GM23248 (cell line): ENCODE results near the gene FAM90A1. TPM values are rescaled to one million over a fixed set of nuclear protein-coding genes. Genes with fewer than 3 reads are reported as not detected.
"Not testable (repeated sequence)": the region's sequence is repeated elsewhere in the genome, so short reads cannot be mapped to it uniquely, and the experiment has no call there.

Experiments used
- DNase-seq: peaks from one replicate; pipeline ENCODE4 v3.0.0-alpha.2; 2015
- H2AFZ ChIP-seq: fragments of 200-600 bp; sonication (generic); 2 replicates; pipeline ENCODE4 v1.6.1; 2016; ENCODE audit warnings: antibody characterized with exemption
- H3F3A ChIP-seq: fragments of 200-600 bp; sonication (generic); 2 replicates; pipeline ENCODE4 v1.6.1; 2016; ENCODE audit warnings: mild to moderate bottlenecking, antibody characterized with exemption, mixed run types; ENCODE audit not compliant: insufficient read depth
- H3K27ac ChIP-seq: fragments of 200-600 bp; sonication (generic); 2 replicates; pipeline ENCODE4 v1.5.1; 2016; ENCODE audit warnings: mild to moderate bottlenecking
- H3K27me3 ChIP-seq: fragments of 200-600 bp; sonication (generic); replicated peaks from 2 replicates; pipeline ENCODE4 v1.6.1; 2016; ENCODE audit warnings: mild to moderate bottlenecking; ENCODE audit not compliant: insufficient read depth
- H3K36me3 ChIP-seq: fragments of 200-600 bp; sonication (generic); 2 replicates; pipeline ENCODE4 v1.6.1; 2016; ENCODE audit warnings: low read depth, mild to moderate bottlenecking
- H3K4me1 ChIP-seq: fragments of 200-600 bp; sonication (generic); 2 replicates; pipeline ENCODE4 v1.6.1; 2016; ENCODE audit warnings: mild to moderate bottlenecking; ENCODE audit not compliant: insufficient read depth
- H3K4me2 ChIP-seq: fragments of 200-600 bp; sonication (generic); one replicate; pipeline ENCODE4 v1.6.1; 2016; ENCODE audit warnings: mild to moderate bottlenecking; ENCODE audit not compliant: unreplicated experiment
- H3K4me3 ChIP-seq: fragments of 200-600 bp; sonication (generic); 2 replicates; pipeline ENCODE4 v1.5.1; 2016; ENCODE audit warnings: mild to moderate bottlenecking
- H3K79me2 ChIP-seq: fragments of 200-600 bp; sonication (generic); 2 replicates; pipeline ENCODE4 v1.6.1; 2016; ENCODE audit warnings: mild to moderate bottlenecking; ENCODE audit not compliant: insufficient read depth
- H3K9ac ChIP-seq: fragments of 200-600 bp; sonication (generic); 2 replicates; pipeline ENCODE4 v1.6.1; 2016; ENCODE audit warnings: mild to moderate bottlenecking
- H3K9me2 ChIP-seq: fragments of 200-600 bp; sonication (generic); 2 replicates; pipeline ENCODE4 v1.6.1; 2016; ENCODE audit warnings: mixed run types, mild to moderate bottlenecking, moderate library complexity; ENCODE audit not compliant: insufficient read depth
- H3K9me3 ChIP-seq: fragments of 200-600 bp; sonication (generic); one replicate; pipeline ENCODE4 v1.6.1; 2017; ENCODE audit warnings: low read depth
- H4K20me1 ChIP-seq: fragments of 200-600 bp; sonication (generic); 2 replicates; pipeline ENCODE4 v1.6.0; 2016; ENCODE audit not compliant: insufficient read depth
- WGBS, 2 experiments: methylation state at CpG; one replicate each; pipeline ENCODE4 v1.1.6; 2015 to 2017; ENCODE audit warnings: low lambda C conversion rate in 2 of 2, low coverage in 1 of 2; ENCODE audit errors: missing lambda C conversion rate in 2 of 2; 5-methylcytosine and 5-hydroxymethylcytosine counted together
- in situ Hi-C: fragments of 300-500 bp; cut with MboI; formaldehyde crosslinking; loops from 2 replicates; pipeline ENCODE4 v1.15.0; 2020
- polyA plus RNA-seq: library from polyadenylated mRNA; unstranded; fragments of >200 nt; fragmentation: Nextera tagmentation; extraction: Ambion mirVana; gene quantifications from 2 replicates; pipeline ENCODE4 v1.2.1, GENCODE V29; 2016
- total RNA-seq: library from RNA; depleted of rRNA; stranded (reverse); fragments of >200 nt; shearing (Covaris generic); gene quantifications from 2 replicates; pipeline ENCODE4 v1.2.3, GENCODE V29; 2014

The FAM90A1 gene
- total and polyA plus RNA-seq, 2 experiments from 2014 or later = 0.24 TPM; not detected in 1

- H3K9me2 ChIP-seq, H3K9ac ChIP-seq, H3K79me2 ChIP-seq, H3K27me3 ChIP-seq, H2AFZ ChIP-seq, H3K4me3 ChIP-seq, H3K36me3 ChIP-seq, H3F3A ChIP-seq, H3K9me3 ChIP-seq, H4K20me1 ChIP-seq: not testable (repeated sequence)
- Histone ChIP-seq H3K27ac (peak overlapping the region; percentile 47), H3K4me1 (peaks cover 15% of the 10 kb centered on the region), H3K4me2 (peak overlapping the region; percentile 23)
- peak; percentile 54 for DNase-seq
- in situ Hi-C loops = loop anchor here (10.0 kb wide), 1 partner anchor 127 kb away; no protein-coding TSS in a partner anchor
- WGBS, 2 experiments = 37 to 41% methylated on average over 21 to 22 of the region's 22 CpGs
Observed at GRCh38 chr12:8231666-8232608, 4.5 kb upstream of the FAM90A1 start.

GRCh38 chr12:8231049-8231448 lies 3.6 kb upstream of the FAM90A1 start:
- in situ Hi-C loops = loop anchor here (10.0 kb wide), 1 partner anchor 126 kb away; no protein-coding TSS in a partner anchor
- not testable (repeated sequence) for H3K9me2 ChIP-seq

GRCh38 chr12:8229486-8229885 lies 2.1 kb upstream of the FAM90A1 start:
- H3K4me2 ChIP-seq, H3K27me3 ChIP-seq, H3K36me3 ChIP-seq, DNase-seq, H2AFZ ChIP-seq, H3K79me2 ChIP-seq, H3K9me2 ChIP-seq, H3F3A ChIP-seq, in situ Hi-C loops, H3K27ac ChIP-seq, H4K20me1 ChIP-seq, H3K4me1 ChIP-seq, H3K9me3 ChIP-seq, H3K4me3 ChIP-seq, H3K9ac ChIP-seq: not testable (repeated sequence)
- WGBS, 2 experiments = 59 to 65% methylated on average over 7 of the region's 7 CpGs

More at GRCh38 chr12:8231049-8231448, 3.6 kb upstream of the FAM90A1 start:
- not testable (repeated sequence) for H3K4me2 ChIP-seq, H3F3A ChIP-seq, DNase-seq, H3K36me3 ChIP-seq, H3K79me2 ChIP-seq, H2AFZ ChIP-seq, H3K9ac ChIP-seq, H3K27ac ChIP-seq, H4K20me1 ChIP-seq, H3K27me3 ChIP-seq, H3K4me3 ChIP-seq, H3K9me3 ChIP-seq, H3K4me1 ChIP-seq
- WGBS, 2 experiments = 41% methylated on average over 5 of the region's 5 CpGs

- WGBS, 2 experiments = 84 to 86% methylated on average over 11 of the region's 11 CpGs
- H3K4me1 ChIP-seq, H3K9me3 ChIP-seq, H3K4me3 ChIP-seq, H4K20me1 ChIP-seq, in situ Hi-C loops, DNase-seq, H3K36me3 ChIP-seq, H3K9ac ChIP-seq, H3K27me3 ChIP-seq, H3K27ac ChIP-seq, H3K79me2 ChIP-seq, H3F3A ChIP-seq, H3K9me2 ChIP-seq, H3K4me2 ChIP-seq, H2AFZ ChIP-seq: not testable (repeated sequence)
Observed at GRCh38 chr12:8228607-8229006, 1.2 kb upstream of the FAM90A1 start.

- in situ Hi-C loops, H4K20me1 ChIP-seq, H3K9me2 ChIP-seq, H3K27me3 ChIP-seq, H3K79me2 ChIP-seq, H3F3A ChIP-seq, DNase-seq, H3K36me3 ChIP-seq, H3K9me3 ChIP-seq, H3K27ac ChIP-seq, H3K4me1 ChIP-seq: not testable (repeated sequence)
- Histone ChIP-seq H3K4me3 (peak overlapping the region; percentile 70), H2AFZ (peak overlapping the region; percentile 89), H3K9ac (peak overlapping the region; percentile 82), H3K4me2 (peak overlapping the region; percentile 69)
- 4% methylated on average over 7 of the region's 7 CpGs for WGBS, 2 experiments
Observed at GRCh38 chr12:8227732-8228077, 287 bp upstream of the FAM90A1 start.
